GM12878 (cell line): Measurements from ENCODE around the gene VAX1. TPM values are rescaled to one million over a fixed set of nuclear protein-coding genes. Genes with fewer than 3 reads are reported as not detected.
A peak's percentile ranks its signal among the peaks of the same experiment; 100 is the strongest.

ENCODE experiments used
- ATAC-seq: fragments of 200-7000 bp; cut with Tn5 transposase; 3 replicates; pipeline ENCODE4 v1.9.1; 2020; ENCODE audit warnings: mild to moderate bottlenecking, moderate library complexity
- BruUV-seq: library from RNA; stranded (reverse); fragments of 400-500 nt; replicated peaks from 2 replicates; lab custom pipeline; 2021; lab: Mats Ljungman, UMichigan
- CTCF ChIA-PET: fragments of 300-600 bp; sonication (Branson Sonifier 250); formaldehyde crosslinking; extraction: SDS; loops from one replicate; lab custom pipeline; 2021; ENCODE audit warnings: inconsistent platforms; lab: Yijun Ruan, JAX
- POLR2A ChIA-PET: fragments of 350-600 bp; formaldehyde crosslinking; extraction: SDS; loops from one replicate; lab custom pipeline; 2021; ENCODE audit warnings: inconsistent platforms; lab: Charles Lee
- RAD21 ChIA-PET: fragments of 300-600 bp; sonication (Branson Sonifier 250); formaldehyde crosslinking; loops from one replicate; lab custom pipeline; 2023; ENCODE audit warnings: antibody characterized with exemption; ENCODE audit not compliant: unreplicated experiment; lab: Charles Lee
- SMC1A ChIA-PET: fragments of 300-600 bp; sonication (Branson Sonifier 250); formaldehyde crosslinking; loops from one replicate; lab custom pipeline; 2023; ENCODE audit not compliant: unreplicated experiment, uncharacterized antibody; lab: Charles Lee
- DNase-seq: peaks from one replicate; pipeline ENCODE4 v3.0.0-alpha.2; 2011; ENCODE audit warnings: low read depth, low spot score
- FAIRE-seq: peaks from 3 replicates; lab custom pipeline; 2011; peaks lifted over from hg19 to GRCh38; lab: Jason Lieb, UNC
- H2AFZ ChIP-seq: 2 replicates; pipeline ENCODE4 v1.6.0; 2011; ENCODE audit warnings: low read depth, low read length, control low read depth; ENCODE audit not compliant: control insufficient read depth
- H3K27ac ChIP-seq: 2 replicates; pipeline ENCODE4 v1.5.1; 2011; ENCODE audit warnings: control low read depth; ENCODE audit not compliant: control insufficient read depth, insufficient read depth
- H3K27me3 ChIP-seq, 2 experiments: replicated peaks in 1 of 2; 2 replicates each; pipeline versions ENCODE4 v1.6.0 to v1.6.1; 2011; ENCODE audit warnings: low read length in 1 of 2; ENCODE audit not compliant: control insufficient read depth in 2 of 2, insufficient read depth in 2 of 2
- H3K36me3 ChIP-seq, 2 experiments: 2 replicates each; pipeline ENCODE4 v1.5.1; 2011; ENCODE audit warnings: low read length in 1 of 2; ENCODE audit not compliant: control insufficient read depth in 2 of 2, insufficient read depth in 2 of 2
- H3K4me1 ChIP-seq: 2 replicates; pipeline ENCODE4 v1.6.1; 2011; ENCODE audit warnings: mild to moderate bottlenecking, low read length, moderate library complexity, mixed read lengths; ENCODE audit not compliant: control insufficient read depth, insufficient read depth
- H3K4me2 ChIP-seq: 2 replicates; pipeline ENCODE4 v1.6.0; 2011; ENCODE audit warnings: control low read depth; ENCODE audit not compliant: control insufficient read depth, insufficient read depth
- H3K4me3 ChIP-seq: fragments of 200-600 bp; sonication (generic); 2 replicates; pipeline ENCODE4 v1.5.1; 2016
- H3K79me2 ChIP-seq: 2 replicates; pipeline ENCODE4 v1.6.0; 2011; ENCODE audit warnings: low read length; ENCODE audit not compliant: control insufficient read depth, insufficient read depth
- H3K9ac ChIP-seq: 2 replicates; pipeline ENCODE4 v1.8.0; 2011; ENCODE audit warnings: low read length, control low read depth, mixed read lengths; ENCODE audit not compliant: control insufficient read depth, insufficient read depth
- H3K9me3 ChIP-seq: replicated peaks from 3 replicates; pipeline ENCODE4 v1.5.1; 2011; ENCODE audit warnings: mild to moderate bottlenecking, low read length; ENCODE audit not compliant: control insufficient read depth, insufficient read depth
- H4K20me1 ChIP-seq: 2 replicates; pipeline ENCODE4 v1.6.0; 2011; ENCODE audit not compliant: control insufficient read depth, insufficient read depth
- ATF7 ChIP-seq: fragments of 450-650 bp; IDR thresholded peaks from 2 replicates; pipeline ENCODE4 v1.6.1; 2016; ENCODE audit warnings: low read depth, mild to moderate bottlenecking
- MTA3 ChIP-seq: IDR thresholded peaks from 2 replicates; pipeline ENCODE4 v1.6.1; 2012; ENCODE audit warnings: low read length, inconsistent platforms, borderline replicate concordance
- PML ChIP-seq: IDR thresholded peaks from 2 replicates; pipeline ENCODE4 v1.6.1; 2012; ENCODE audit warnings: low read length, inconsistent platforms
- SMC3 ChIP-seq: IDR thresholded peaks from 2 replicates; pipeline ENCODE4 v1.6.1; 2011; ENCODE audit warnings: low read length, improper control_type of control experiment, borderline replicate concordance
- STAT3 ChIP-seq: IDR thresholded peaks from 2 replicates; pipeline ENCODE4 v1.6.1; 2011; ENCODE audit warnings: low read depth, low read length, improper control_type of control experiment
- WGBS: methylation state at CpG from one replicate; pipeline ENCODE4 v1.1.6; 2016; ENCODE audit warnings: low lambda C conversion rate; ENCODE audit not compliant: insufficient replicate concordance, insufficient coverage; ENCODE audit errors: missing lambda C conversion rate; 5-methylcytosine and 5-hydroxymethylcytosine counted together
- in situ Hi-C: fragments of 300-500 bp; cut with MboI; formaldehyde crosslinking; loops from 9 replicates; pipeline ENCODE4 v1.14.3; 2018; ENCODE audit warnings: mixed read lengths
- intact Hi-C: fragments of 100-400 bp; cut with micrococcal nuclease; formaldehyde crosslinking; loops from one replicate; pipeline ENCODE4 v1.14.2; 2022; ENCODE audit not compliant: unreplicated experiment
- polyA plus RNA-seq, 11 experiments: library from polyadenylated mRNA; depleted of rRNA in 4 of 11; unstranded in 6 of 11; stranded (reverse) in 5 of 11; fragments of >200 nt; fragmentation: Nextera tagmentation in 4 of 11; fragmentation: Illumina TruSeq in 1 of 11; extraction: Ambion mirVana in 4 of 11; extraction: Trizol in 1 of 11; gene quantifications; 1 replicate in 1 of 11; 2 replicates in 10 of 11; pipeline versions ENCODE4 v1.2.1 to v1.2.3, GENCODE V29; 2011 to 2016; ENCODE audit warnings: inconsistent platforms in 2 of 11, missing spikeins in 2 of 11, low read depth in 1 of 11
- total RNA-seq, 4 experiments: library from RNA; depleted of rRNA in 3 of 4; stranded (reverse); fragments of >200 nt in 3 of 4; fragmentation: Illumina TruSeq in 1 of 4; extraction: Trizol in 1 of 4; gene quantifications; 2 replicates each; pipeline versions ENCODE4 v1.2.1 to v1.2.3, GENCODE V29; 2013 to 2021
- TF ChIP-seq, protein P1 (sequence below): IDR thresholded peaks from 2 replicates; pipeline ENCODE4 v1.6.1; 2011; ENCODE audit warnings: borderline replicate concordance, low read depth, mild to moderate bottlenecking, moderate library complexity, mixed read lengths, low read length; ENCODE audit not compliant: insufficient read depth; ENCODE audit errors: extremely low read length
- TF ChIP-seq, protein P2 (sequence below): IDR thresholded peaks from 2 replicates; pipeline ENCODE4 v1.6.1; 2011; ENCODE audit warnings: low read depth, low read length, improper control_type of control experiment, borderline replicate concordance
- TF ChIP-seq, protein P3 (sequence below): fragments of 450-650 bp; IDR thresholded peaks from 2 replicates; pipeline ENCODE4 v1.6.1; 2014; ENCODE audit warnings: mild to moderate bottlenecking

Gene VAX1
- total and polyA plus RNA-seq, 10 of the 15 experiments (the other 5 are each of a cell fraction or from before 2014, with no cell fraction given), result not detected

DNA sequence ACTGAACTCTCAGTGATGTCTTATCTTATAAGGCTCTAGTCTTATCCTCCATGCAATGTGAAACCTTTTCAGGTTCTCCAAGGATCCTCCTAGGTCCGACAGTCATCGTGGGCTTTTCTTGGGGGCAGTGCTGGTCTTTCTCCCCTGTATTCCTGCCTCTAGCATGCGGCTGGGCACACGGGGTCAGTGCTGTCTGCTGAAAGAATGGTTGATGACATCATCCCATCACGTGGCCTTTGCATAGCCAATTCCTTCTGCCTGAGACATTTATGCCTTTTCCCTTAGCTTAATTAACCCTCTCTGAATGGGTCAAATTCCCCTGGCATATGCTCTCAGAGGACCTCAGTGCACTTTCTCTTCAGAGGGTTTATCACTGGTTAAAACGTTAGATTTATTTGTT lies 32.2 kb upstream of the VAX1 start:
- Histone ChIP-seq H3K4me1 (peaks cover under 1% of the 10 kb centered on the region), H3K4me2 (no peak overlapping the region), H2AFZ (no peak overlapping the region), H4K20me1 (no peaks in the 10 kb centered on the region), H3K9me3 (no peaks in the 10 kb centered on the region), H3K4me3 (no peak overlapping the region), H3K36me3 (no peaks in the 10 kb centered on the region), H3K79me2 (no peaks in the 10 kb centered on the region), H3K27ac (no peak overlapping the region)
- ChIA-PET RAD21 (interaction anchor here (5.2 kb wide), 1 partner anchor 374 kb away, joined by 47 read pairs; no protein-coding TSS in a partner anchor), CTCF (interaction anchor here (0.7 to 11.2 kb wide), 7 partner anchors 11 to 383 kb away, joined by 3 to 286 read pairs (median 5); no protein-coding TSS in a partner anchor)
- ATAC-seq, result no peak
- 0% methylated on average over 6 of the region's 6 CpGs for WGBS
- intact Hi-C loops (loop anchor here (10.0 kb wide), 1 partner anchor 175 kb away; no protein-coding TSS in a partner anchor), in situ Hi-C loops (no loop called here)
- no peak for FAIRE-seq
- TF ChIP-seq, protein P1, sequence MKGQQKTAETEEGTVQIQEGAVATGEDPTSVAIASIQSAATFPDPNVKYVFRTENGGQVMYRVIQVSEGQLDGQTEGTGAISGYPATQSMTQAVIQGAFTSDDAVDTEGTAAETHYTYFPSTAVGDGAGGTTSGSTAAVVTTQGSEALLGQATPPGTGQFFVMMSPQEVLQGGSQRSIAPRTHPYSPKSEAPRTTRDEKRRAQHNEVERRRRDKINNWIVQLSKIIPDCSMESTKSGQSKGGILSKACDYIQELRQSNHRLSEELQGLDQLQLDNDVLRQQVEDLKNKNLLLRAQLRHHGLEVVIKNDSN, result peak; percentile 64
- TF ChIP-seq PML, result no peak
- TF ChIP-seq, protein P2, sequence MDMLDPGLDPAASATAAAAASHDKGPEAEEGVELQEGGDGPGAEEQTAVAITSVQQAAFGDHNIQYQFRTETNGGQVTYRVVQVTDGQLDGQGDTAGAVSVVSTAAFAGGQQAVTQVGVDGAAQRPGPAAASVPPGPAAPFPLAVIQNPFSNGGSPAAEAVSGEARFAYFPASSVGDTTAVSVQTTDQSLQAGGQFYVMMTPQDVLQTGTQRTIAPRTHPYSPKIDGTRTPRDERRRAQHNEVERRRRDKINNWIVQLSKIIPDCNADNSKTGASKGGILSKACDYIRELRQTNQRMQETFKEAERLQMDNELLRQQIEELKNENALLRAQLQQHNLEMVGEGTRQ, result peak; percentile 15; the same call in 1 of the 2 replicates
- TF ChIP-seq SMC3, result no peak
- TF ChIP-seq STAT3, result no peak
- peak; percentile 75 for TF ChIP-seq ATF7
- TF ChIP-seq, protein P3, sequence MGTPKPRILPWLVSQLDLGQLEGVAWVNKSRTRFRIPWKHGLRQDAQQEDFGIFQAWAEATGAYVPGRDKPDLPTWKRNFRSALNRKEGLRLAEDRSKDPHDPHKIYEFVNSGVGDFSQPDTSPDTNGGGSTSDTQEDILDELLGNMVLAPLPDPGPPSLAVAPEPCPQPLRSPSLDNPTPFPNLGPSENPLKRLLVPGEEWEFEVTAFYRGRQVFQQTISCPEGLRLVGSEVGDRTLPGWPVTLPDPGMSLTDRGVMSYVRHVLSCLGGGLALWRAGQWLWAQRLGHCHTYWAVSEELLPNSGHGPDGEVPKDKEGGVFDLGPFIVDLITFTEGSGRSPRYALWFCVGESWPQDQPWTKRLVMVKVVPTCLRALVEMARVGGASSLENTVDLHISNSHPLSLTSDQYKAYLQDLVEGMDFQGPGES, result no peak
- TF ChIP-seq MTA3, result no peak
- TF ChIP-seq, all 136 proteins: peak for 3
- ChIA-PET POLR2A (no interaction called here), SMC1A (interaction anchor here (1.3 to 2.1 kb wide), 4 partner anchors 13 to 374 kb away, joined by 3 to 9 read pairs (median 4); no protein-coding TSS in a partner anchor)
- H3K9ac ChIP-seq, result no peak overlapping the region
- H3K27me3 ChIP-seq, result peaks cover 14 to 19% of the 10 kb centered on the region in 2 experiments
- no peak for DNase-seq
- BruUV-seq, result no TSS peak
